GM21576 (cell line): ENCODE measurements around the gene VWA1.
"Not testable (repeated sequence)": the region's sequence is repeated elsewhere in the genome, so short reads cannot be mapped to it uniquely, and the experiment has no call there.

Experiments
- ATAC-seq: cut with Tn5 transposase; IDR thresholded peaks from one replicate; pipeline ENCODE4 v1.9.1; 2021; ENCODE audit warnings: mild to moderate bottlenecking, moderate library complexity; ENCODE audit not compliant: unreplicated experiment

Gene VWA1

DNA sequence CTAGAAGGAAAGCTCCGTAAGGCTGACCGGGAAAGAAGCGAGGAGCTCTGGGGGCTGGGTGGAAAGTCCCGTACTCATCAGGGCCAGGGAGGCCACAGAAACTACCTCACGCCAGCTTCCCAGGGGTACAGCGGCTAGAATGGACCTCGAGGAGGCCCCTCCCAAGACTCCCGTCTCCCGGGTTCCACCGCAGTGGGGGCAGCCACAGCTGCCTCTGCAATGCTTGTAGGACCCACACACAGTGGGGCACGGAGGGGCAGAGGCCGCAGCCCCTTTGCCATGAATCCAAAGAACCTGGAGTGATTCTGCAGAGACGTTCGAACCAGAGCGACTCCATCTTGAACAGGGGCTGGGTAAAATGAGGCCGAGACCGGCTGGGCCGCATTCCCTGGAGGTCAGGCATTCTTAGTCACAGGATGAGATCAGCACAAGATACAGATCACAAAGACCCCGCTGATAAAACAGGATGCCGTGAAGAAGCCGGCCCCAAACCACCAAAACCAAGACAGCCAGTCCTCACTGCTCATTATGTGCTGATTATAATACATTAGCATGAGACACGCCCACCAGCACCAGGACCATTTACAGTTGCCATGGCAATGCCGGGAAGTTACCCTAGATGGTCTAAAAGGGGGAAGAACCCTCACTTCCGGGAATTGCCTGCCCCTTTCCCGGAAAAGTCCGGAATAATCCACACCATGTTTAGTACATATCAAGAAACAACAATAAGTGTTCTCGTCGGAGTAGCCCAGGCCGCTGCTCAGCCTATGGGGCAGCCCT is 12.8 kb upstream of the VWA1 start:
- no peak for ATAC-seq

GRCh38 chr1:1423245-1423597 is 12.3 kb upstream of the VWA1 start:
- no peak for ATAC-seq

- no peak for ATAC-seq
Measured at GRCh38 chr1:1424707-1425106, 10.8 kb upstream of the VWA1 start.

GRCh38 chr1:1425426-1425752 is 10.1 kb upstream of the VWA1 start:
- ATAC-seq = no peak

DNA sequence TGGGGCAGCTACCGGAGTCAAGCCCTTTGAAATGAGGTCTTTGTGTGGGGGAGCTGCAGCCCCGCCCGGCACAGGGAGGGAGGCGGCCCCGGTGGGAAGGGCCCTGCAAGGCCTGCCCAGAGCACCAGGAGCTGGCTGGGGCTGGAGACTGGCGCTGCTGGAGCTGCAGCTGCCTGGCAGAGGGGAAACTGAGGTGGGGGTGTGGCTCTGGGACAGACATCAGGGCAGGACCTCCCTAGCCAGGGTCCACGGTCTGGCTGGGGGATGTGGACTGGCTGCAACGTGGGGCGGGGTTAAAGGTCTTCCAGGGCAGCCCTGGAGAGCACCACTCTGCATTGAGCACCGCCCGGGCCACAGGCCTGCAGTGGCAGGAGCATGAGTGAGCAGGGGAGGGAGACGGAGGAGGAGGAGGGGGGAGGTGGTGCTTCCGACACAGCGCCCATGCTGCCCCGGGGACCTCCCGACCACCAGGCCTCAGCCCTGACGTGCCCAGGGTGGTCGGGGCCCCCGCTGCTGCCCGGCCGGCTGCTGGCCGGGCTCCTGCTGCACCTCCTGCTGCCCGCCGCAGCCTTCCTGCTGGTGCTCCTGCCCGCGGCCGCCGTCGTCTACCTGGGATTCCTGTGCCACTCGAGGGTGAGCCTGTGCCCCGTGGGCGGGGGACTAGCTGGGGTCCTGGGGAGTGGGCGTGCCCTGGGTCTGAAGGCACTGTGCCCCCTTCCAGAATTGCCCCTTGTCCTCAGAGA is 9.6 kb upstream of the VWA1 start:
- ATAC-seq = no peak

GRCh38 chr1:1426496-1427105 is 8.9 kb upstream of the VWA1 start:
- no peak for ATAC-seq

DNA sequence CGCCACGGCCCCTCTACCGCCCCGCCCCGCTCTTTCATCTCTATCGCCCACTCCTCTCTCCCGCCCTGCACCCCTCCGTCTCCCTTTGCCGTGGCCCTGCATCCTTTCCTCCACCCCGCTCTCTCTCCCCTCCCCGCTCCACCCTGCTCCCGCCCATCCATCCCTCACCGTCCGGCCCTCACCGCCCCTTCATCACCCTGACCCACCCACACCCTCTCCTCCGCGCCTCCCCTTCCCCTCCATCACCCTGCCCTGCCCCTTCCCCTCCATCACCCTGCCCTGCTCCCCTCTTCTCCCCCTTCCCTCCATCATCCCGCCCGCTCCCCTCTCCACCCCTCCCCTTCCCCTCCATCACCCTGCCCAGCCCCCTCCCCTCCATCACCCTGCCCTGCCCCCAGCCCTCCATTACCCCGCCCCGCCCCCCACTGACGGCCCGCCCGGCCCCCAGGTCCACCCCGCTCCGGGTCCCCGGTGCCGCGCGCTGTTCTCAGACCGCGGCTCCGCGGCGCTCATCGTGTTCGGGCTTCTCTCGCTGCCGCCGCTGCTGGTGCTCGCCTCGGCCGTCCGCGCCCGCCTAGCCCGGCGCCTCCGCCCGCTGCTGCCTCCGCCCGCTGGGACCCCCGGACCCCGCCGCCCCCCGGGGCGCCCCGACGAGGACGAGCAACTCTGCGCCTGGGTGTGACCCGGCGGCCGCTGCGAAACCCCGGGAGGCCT is 8.2 kb upstream of the VWA1 start:
- no peak for ATAC-seq

- no peak for ATAC-seq
Measured at GRCh38 chr1:1427820-1428148, 7.7 kb upstream of the VWA1 start.

DNA sequence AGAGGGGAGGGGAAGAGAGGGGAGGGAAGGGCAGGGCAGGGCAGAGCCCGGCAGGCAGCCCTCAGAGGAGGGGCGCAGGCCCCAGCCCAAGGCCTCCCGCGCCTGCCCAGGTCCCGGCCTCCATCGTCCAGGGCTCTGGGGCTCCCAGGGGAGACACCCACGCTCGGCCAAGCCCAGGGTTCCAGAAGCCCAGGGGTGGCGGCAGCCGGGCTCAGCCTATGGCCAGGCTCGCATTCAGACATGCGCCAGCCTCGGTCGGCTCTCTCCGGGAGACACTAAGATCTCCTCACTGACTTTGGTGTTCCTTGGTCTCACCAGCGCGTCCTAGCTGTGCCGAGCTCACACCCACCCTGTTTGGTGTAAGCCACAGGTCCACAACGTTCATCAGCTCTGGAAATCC is 7.3 kb upstream of the VWA1 start:
- no peak for ATAC-seq

- not testable (repeated sequence) for ATAC-seq
Measured at GRCh38 chr1:1428967-1429366, 6.5 kb upstream of the VWA1 start.

DNA sequence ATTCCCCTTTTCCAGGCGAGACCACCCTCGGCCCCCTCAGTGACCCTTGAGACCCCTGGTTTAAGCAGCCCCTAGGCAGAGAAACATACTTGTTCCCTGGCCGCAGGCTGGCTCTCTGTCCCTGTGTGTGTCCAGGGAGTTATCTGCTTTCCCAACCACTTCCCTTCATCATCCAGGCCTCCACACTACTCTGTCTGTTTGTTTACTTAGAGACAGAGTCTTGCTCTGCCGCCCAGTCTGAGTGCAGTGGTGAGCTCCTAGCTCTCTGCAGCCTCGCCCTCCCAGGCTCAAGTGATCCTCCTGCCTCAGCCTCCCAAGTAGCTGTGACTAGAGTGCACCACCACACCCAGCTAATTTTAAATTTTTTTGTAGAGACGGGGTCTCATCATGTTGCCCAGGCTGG is 5.8 kb upstream of the VWA1 start:
- ATAC-seq = no peak

DNA sequence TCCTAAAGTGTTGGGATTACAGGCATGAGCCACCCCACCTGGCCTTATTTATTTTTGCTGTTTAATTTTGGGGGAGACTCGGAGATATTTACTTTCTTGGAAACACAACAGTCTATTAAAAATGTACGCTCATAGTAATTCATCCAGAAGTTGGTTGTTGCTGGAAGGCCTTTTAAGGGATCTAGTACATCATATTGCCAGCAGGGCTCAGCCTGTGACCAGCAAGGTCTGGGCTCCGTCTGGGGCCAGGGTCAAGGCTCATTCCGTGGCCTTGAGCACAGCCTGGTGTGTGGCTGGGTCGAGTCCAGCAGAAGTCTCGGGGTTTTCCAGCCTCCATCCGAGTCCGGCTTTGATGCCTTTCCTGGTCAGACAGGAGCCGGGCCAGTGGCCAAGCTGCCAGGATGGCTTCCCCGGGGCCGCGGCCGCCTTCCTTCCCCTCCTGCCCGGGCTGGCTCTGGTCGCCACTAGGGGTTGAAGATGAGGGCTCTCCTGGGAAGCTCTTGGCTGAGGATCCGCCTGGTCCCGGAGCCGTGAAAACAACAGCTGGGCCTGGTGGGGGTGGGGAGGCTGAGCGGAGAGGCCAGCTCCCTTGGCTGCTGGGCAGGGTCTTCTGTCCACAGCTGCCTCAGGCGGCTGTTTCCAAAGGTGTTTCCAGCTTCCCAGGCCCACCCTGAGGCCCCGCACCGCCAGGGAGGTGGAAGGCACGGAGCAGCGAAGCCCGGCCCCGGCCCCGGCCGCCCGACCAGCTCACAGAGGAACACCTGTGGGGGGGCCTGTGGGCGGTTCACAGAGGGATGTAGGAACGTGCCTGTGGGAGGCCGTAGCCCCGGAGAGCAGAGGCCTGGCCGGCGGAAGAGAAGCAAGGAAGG is 5.1 kb upstream of the VWA1 start:
- ATAC-seq = no peak

DNA sequence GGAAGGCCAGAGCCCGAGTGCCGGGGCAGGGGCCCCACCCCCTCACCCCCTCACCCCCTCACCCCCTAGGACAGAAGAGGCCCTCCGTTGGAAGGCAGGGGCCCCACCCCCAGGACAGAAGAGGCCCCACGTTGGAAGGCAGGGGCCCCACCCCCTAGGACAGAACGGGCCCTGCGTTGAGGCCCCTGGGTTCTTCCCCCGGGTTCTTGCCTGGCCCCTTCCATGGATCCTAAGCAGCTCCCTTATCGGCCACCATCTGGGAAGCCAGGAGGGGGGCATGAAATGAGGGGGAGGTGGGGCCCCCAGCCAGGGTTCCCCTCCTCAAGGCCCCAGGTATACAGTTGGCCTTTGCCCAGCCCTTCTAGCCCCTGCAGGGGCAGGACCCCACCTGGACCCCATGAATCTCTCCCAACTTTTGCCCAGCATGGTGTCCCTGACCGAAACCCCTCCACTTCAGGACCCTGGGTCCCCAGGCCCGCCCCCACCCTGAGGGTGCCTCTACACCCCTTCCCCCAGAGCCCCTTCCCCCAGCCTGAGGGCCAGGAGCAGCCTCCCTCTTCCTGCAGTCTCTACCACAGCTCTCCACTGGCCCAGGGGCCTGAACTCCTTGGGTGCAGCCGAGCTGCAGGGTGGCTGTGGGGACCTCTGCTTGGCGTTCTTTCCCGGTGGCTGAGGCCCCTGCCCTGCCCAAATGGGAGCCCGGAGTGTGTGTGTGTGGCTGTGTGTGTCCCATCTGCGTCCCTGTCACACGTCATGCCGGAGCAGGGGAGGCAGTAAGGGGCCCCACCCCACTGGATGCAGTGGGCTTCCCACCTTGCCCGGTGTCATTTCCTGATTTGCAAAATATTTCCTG is 4.3 kb upstream of the VWA1 start:
- ATAC-seq = no peak

GRCh38 chr1:1431845-1432273 is 3.6 kb upstream of the VWA1 start:
- no peak for ATAC-seq

DNA sequence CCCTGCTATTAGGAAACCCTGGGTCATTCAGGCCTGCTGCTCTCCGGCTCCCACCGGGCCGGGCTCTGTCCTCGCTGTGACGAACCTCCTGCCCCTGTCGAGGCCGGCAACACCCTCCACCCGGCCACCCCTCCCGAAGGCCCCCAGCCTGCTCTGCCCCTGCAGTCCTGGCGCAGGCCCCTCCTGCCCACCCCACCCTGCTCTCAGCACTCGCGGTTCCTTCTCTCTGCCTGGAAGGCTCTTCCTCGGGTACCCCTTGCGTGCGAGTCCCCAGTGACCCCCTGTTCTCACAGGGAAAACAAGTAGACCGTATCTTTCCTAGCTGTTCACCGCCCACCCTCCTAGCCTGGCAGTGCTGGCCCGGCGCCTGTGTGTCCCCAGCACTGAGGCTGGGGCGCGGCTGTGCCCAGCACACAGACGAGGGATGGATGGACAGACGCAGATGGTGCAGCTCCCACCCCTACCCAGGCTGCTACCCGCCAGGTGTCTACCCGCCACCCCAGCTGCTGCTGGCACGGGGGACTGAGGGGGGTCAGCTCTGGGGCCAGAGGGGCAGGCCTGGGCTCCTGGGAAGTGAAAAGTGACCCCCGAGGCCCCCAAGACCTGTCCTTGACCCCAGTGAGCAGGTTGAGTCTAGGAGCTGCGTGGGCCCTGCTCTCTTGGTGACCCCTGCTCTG is 3.1 kb upstream of the VWA1 start:
- no peak for ATAC-seq

GRCh38 chr1:1432951-1433803 is 2.3 kb upstream of the VWA1 start:
- ATAC-seq = no peak

DNA sequence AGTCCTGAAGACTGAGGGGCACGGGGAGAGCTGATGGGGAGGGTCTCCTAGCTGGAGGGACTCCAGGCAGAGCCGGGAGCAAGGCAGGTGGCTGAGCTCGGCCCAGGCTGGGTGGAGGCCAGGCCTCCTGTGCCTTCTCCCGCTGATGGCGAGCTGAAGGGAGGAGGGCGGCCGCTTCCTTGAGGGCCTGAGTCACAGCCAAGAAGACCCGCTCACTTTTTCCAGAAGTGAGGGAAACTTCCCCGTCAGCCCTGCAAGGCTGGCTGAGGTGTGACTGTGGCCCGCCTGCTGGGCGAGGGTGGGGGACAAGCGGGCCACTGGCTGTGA is 1.7 kb upstream of the VWA1 start:
- ATAC-seq = no peak

DNA sequence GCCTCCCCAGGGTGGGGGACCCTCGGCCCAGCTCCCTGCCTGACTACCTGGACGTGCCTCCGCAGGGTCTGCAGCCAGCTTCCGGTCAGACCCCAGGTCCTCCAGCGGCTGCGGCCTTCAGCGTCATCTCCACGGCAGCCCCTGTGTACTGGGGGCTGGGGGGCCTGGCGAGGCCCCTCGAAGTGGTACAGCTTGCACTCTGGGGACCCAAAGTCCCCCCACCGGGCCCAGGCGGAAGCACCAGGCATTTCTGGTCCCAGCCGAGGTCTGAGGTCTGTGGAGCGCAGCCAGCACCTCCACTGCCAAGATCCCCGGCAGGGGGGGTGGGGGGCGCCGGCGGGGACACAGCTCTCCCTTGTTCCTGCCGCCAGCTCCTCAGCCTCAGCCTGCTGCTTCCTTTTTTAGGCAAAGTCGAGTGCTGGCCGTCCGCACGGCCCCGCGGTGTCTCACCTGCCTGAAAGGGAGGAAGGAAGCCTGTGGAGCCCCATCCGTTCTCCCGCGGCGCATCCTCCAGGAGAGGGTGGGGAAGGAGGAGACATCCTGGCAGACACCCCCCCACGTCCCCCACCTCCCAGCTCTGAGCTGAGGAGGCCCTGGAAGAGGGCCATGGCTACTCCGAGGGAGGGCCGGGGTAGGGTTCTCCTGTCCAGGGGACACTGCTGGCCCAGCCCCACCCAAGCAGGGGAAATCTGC is 1.2 kb upstream of the VWA1 start:
- no peak for ATAC-seq
